Body of pancreas (tissue), 4 donors: ENCODE data around the gene FBLN1.

ENCODE experiments used
- CTCF ChIP-seq, 7 experiments: fragments of 450-650 bp in 4 of 7; fragments of 200-600 bp in 3 of 7; sonication (generic) in 3 of 7; IDR thresholded peaks; one replicate each; pipeline ENCODE4 v1.5.1; 2016 to 2019; ENCODE audit warnings: antibody characterized with exemption in 7 of 7
- POLR2A ChIP-seq, 3 donors: fragments of 450-650 bp; IDR thresholded peaks; one replicate each; pipeline ENCODE4 v1.6.1; 2016; ENCODE audit warnings: antibody characterized with exemption in 3 of 3, mild to moderate bottlenecking in 2 of 3

DNA sequence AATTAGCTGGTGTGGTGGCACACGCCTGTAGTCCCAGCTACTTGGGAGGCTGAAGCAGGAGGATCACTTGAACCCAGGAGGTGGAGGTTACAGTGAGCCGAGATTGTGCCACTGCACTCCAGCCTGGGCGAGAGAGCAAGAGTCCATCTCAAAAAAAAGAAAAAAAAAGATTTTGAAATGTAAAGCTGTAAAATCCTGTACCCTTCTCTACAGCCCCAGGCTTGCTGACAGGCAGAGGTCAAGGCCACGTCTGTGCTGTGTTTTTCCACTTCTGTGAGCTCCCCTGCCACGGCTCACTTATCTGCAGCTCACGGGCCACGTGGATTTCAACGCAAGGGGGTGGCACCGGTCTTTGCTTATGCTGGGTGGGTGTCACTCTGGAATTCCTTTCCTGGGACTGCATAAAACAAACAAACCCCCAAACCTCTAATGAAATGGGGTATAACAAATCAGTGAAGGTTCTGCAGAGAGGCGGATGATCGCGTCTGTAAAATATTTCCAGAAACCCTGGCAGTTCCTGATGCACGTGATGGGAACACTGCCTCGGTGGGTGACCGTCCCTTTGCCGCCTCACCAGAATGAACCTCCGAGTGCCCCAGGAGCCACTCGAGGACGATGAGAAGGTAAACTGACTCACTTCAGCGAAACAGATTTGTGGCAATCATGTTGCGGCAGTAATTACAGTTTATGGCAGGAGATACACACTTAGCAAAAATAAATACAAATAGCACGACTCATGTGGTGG is 125.0 kb downstream of the FBLN1 start:
- TF ChIP-seq CTCF (IDR thresholded peaks at IDR 0.05) (no peak), POLR2A (IDR thresholded peaks at IDR 0.05) (no peak)
